Stimulated activated memory B cell treated with anti-CD40 and anti-IgM and Interleukin-4, amounts not matched to agents 10 μg/mL and 1 μg/mL and 100 μg/mL, for 72 hours (primary cell): ENCODE measurements around the gene RAB3IL1.
A peak's percentile ranks its signal among the peaks of the same experiment; 100 is the strongest.

ENCODE experiments used
- ATAC-seq: fragments of 150-1000 bp; cut with Tn5 transposase; 2 replicates; pipeline ENCODE4 v1.10.0; 2021
- H3K27ac Mint-ChIP-seq: one replicate; pipeline ENCODE4 v1.8.0; 2022; ENCODE audit warnings: mild to moderate bottlenecking, mixed read lengths
- H3K27me3 Mint-ChIP-seq: one replicate; pipeline ENCODE4 v1.8.0; 2022; ENCODE audit warnings: mixed read lengths
- H3K36me3 Mint-ChIP-seq: one replicate; pipeline ENCODE4 v1.8.0; 2022; ENCODE audit warnings: mixed read lengths
- H3K4me1 Mint-ChIP-seq: one replicate; pipeline ENCODE4 v1.8.0; 2022; ENCODE audit warnings: mixed read lengths
- H3K4me3 Mint-ChIP-seq: one replicate; pipeline ENCODE4 v1.8.0; 2022; ENCODE audit warnings: mild to moderate bottlenecking, moderate library complexity, mixed read lengths
- H3K9me3 Mint-ChIP-seq: one replicate; pipeline ENCODE4 v1.8.0; 2022; ENCODE audit warnings: mixed read lengths

The RAB3IL1 gene

GRCh38 chr11:61940466-61940865, 23.1 kb upstream of the RAB3IL1 start:
- no peak for ATAC-seq
- Mint-ChIP-seq H3K36me3 (no peaks in the 10 kb centered on the region), H3K9me3 (peaks cover 13% of the 10 kb centered on the region), H3K4me3 (no peak overlapping the region), H3K4me1 (no peaks in the 10 kb centered on the region), H3K27me3 (peaks cover 27% of the 10 kb centered on the region), H3K27ac (no peak overlapping the region)

- Mint-ChIP-seq H3K4me1 (no peaks in the 10 kb centered on the region), H3K4me3 (no peak overlapping the region), H3K36me3 (peaks cover 6% of the 10 kb centered on the region), H3K9me3 (peaks cover 19% of the 10 kb centered on the region), H3K27ac (no peak overlapping the region), H3K27me3 (peaks cover 53% of the 10 kb centered on the region)
- no peak for ATAC-seq
Measured at GRCh38 chr11:61935861-61936260, 18.5 kb upstream of the RAB3IL1 start.

GRCh38 chr11:61930933-61931332, 13.6 kb upstream of the RAB3IL1 start:
- Mint-ChIP-seq H3K9me3 (peaks cover 8% of the 10 kb centered on the region), H3K27me3 (peaks cover 30% of the 10 kb centered on the region), H3K4me1 (no peaks in the 10 kb centered on the region), H3K4me3 (no peak overlapping the region), H3K36me3 (peaks cover 6% of the 10 kb centered on the region), H3K27ac (no peak overlapping the region)
- ATAC-seq: no peak

- no peak for ATAC-seq
- Mint-ChIP-seq H3K36me3 (peaks cover 6% of the 10 kb centered on the region), H3K9me3 (peaks cover 6% of the 10 kb centered on the region), H3K4me3 (no peak overlapping the region), H3K27ac (no peak overlapping the region), H3K4me1 (no peaks in the 10 kb centered on the region), H3K27me3 (peaks cover 21% of the 10 kb centered on the region)
Measured at GRCh38 chr11:61928606-61929005, 11.2 kb upstream of the RAB3IL1 start.

GRCh38 chr11:61927501-61927900, 10.1 kb upstream of the RAB3IL1 start:
- H3K4me1 Mint-ChIP-seq: peaks cover 5% of the 10 kb centered on the region

GRCh38 chr11:61926235-61926634, 8.9 kb upstream of the RAB3IL1 start:
- H3K4me1 Mint-ChIP-seq: peaks cover 6% of the 10 kb centered on the region
- ATAC-seq: no peak
- no peak overlapping the region for H3K4me3 Mint-ChIP-seq
- peaks cover 8% of the 10 kb centered on the region for H3K27me3 Mint-ChIP-seq
- H3K36me3 Mint-ChIP-seq: no peaks in the 10 kb centered on the region
- no peak overlapping the region for H3K27ac Mint-ChIP-seq
- no peaks in the 10 kb centered on the region for H3K9me3 Mint-ChIP-seq

More at GRCh38 chr11:61927501-61927900, 10.1 kb upstream of the RAB3IL1 start:
- Mint-ChIP-seq H3K27me3 (peaks cover 11% of the 10 kb centered on the region), H3K36me3 (no peaks in the 10 kb centered on the region), H3K4me3 (no peak overlapping the region), H3K9me3 (no peaks in the 10 kb centered on the region), H3K27ac (no peak overlapping the region)
- no peak for ATAC-seq

GRCh38 chr11:61925736-61926135, 8.4 kb upstream of the RAB3IL1 start:
- Mint-ChIP-seq H3K4me3 (no peak overlapping the region), H3K9me3 (no peaks in the 10 kb centered on the region), H3K36me3 (no peaks in the 10 kb centered on the region), H3K4me1 (peaks cover 6% of the 10 kb centered on the region), H3K27me3 (peaks cover 9% of the 10 kb centered on the region), H3K27ac (no peak overlapping the region)
- ATAC-seq: no peak

- ATAC-seq: no peak
- H3K36me3 Mint-ChIP-seq: no peaks in the 10 kb centered on the region
- H3K27me3 Mint-ChIP-seq: peaks cover 25% of the 10 kb centered on the region
- peaks cover 6% of the 10 kb centered on the region for H3K4me1 Mint-ChIP-seq
- no peak overlapping the region for H3K27ac Mint-ChIP-seq
- H3K9me3 Mint-ChIP-seq: no peaks in the 10 kb centered on the region
- H3K4me3 Mint-ChIP-seq: no peak overlapping the region
Measured at GRCh38 chr11:61924064-61924455, 6.7 kb upstream of the RAB3IL1 start.

GRCh38 chr11:61923166-61924063, 6.0 kb upstream of the RAB3IL1 start:
- ATAC-seq: no peak
- peaks cover 32% of the 10 kb centered on the region for H3K27me3 Mint-ChIP-seq
- no peaks in the 10 kb centered on the region for H3K9me3 Mint-ChIP-seq
- no peak overlapping the region for H3K4me3 Mint-ChIP-seq
- H3K27ac Mint-ChIP-seq: no peak overlapping the region
- H3K36me3 Mint-ChIP-seq: no peaks in the 10 kb centered on the region
- peaks cover 8% of the 10 kb centered on the region for H3K4me1 Mint-ChIP-seq

- Mint-ChIP-seq H3K4me1 (peaks cover 17% of the 10 kb centered on the region), H3K4me3 (no peak overlapping the region), H3K9me3 (no peaks in the 10 kb centered on the region), H3K27me3 (peaks cover 40% of the 10 kb centered on the region), H3K27ac (no peak overlapping the region), H3K36me3 (no peaks in the 10 kb centered on the region)
- no peak for ATAC-seq
Measured at GRCh38 chr11:61922539-61922938, 5.2 kb upstream of the RAB3IL1 start.

- peak overlapping the region; percentile 12 for H3K27ac Mint-ChIP-seq
- no peaks in the 10 kb centered on the region for H3K36me3 Mint-ChIP-seq
Measured at GRCh38 chr11:61921446-61921845, 4.1 kb upstream of the RAB3IL1 start.

GRCh38 chr11:61919705-61920631, 2.6 kb upstream of the RAB3IL1 start:
- Mint-ChIP-seq H3K4me3 (no peak overlapping the region), H3K36me3 (no peaks in the 10 kb centered on the region), H3K27ac (no peak overlapping the region), H3K4me1 (peaks cover 18% of the 10 kb centered on the region), H3K27me3 (peaks cover 62% of the 10 kb centered on the region), H3K9me3 (no peaks in the 10 kb centered on the region)
- no peak for ATAC-seq

More at GRCh38 chr11:61921446-61921845, 4.1 kb upstream of the RAB3IL1 start:
- ATAC-seq: no peak
- no peak overlapping the region for H3K4me3 Mint-ChIP-seq
- H3K4me1 Mint-ChIP-seq: peaks cover 18% of the 10 kb centered on the region
- H3K9me3 Mint-ChIP-seq: no peaks in the 10 kb centered on the region
- H3K27me3 Mint-ChIP-seq: peaks cover 49% of the 10 kb centered on the region

- no peak overlapping the region for H3K4me3 Mint-ChIP-seq
Measured at GRCh38 chr11:61918938-61919704, 1.8 kb upstream of the RAB3IL1 start.

GRCh38 chr11:61918251-61918937, 1.0 kb upstream of the RAB3IL1 start:
- Mint-ChIP-seq H3K36me3 (no peaks in the 10 kb centered on the region), H3K27ac (no peak overlapping the region), H3K4me1 (peaks cover 18% of the 10 kb centered on the region), H3K4me3 (peak overlapping the region; percentile 65), H3K27me3 (peaks cover 74% of the 10 kb centered on the region), H3K9me3 (no peaks in the 10 kb centered on the region)
- no peak for ATAC-seq

More at GRCh38 chr11:61918938-61919704, 1.8 kb upstream of the RAB3IL1 start:
- Mint-ChIP-seq H3K27ac (no peak overlapping the region), H3K4me1 (peaks cover 18% of the 10 kb centered on the region), H3K36me3 (no peaks in the 10 kb centered on the region), H3K9me3 (no peaks in the 10 kb centered on the region), H3K27me3 (peaks cover 70% of the 10 kb centered on the region)
- no peak for ATAC-seq
